Ovary (tissue), 9 donors: ENCODE data around the gene LKAAEAR1. TPM values are rescaled to one million over a fixed set of nuclear protein-coding genes. Genes with fewer than 3 reads are reported as not detected.

Experiments
- DNase-seq, 5 donors: peaks; one replicate each; pipeline ENCODE4 v3.0.0-alpha.2; 2019 to 2020
- H3K27ac ChIP-seq, 2 donors: fragments of 200-600 bp; one replicate each; pipeline versions ENCODE4 v1.5.1 to v1.8.0; 2019 to 2022
- H3K27me3 ChIP-seq: fragments of 200-600 bp; one replicate; pipeline ENCODE4 v1.8.0; 2022
- H3K36me3 ChIP-seq: fragments of 200-600 bp; sonication (generic); one replicate; pipeline ENCODE4 v1.5.1; 2019
- H3K4me1 ChIP-seq: one replicate; pipeline ENCODE4 v1.8.1; 2013; ENCODE audit warnings: mild to moderate bottlenecking, moderate library complexity; ENCODE audit not compliant: insufficient read depth
- H3K4me3 ChIP-seq: fragments of 200-600 bp; sonication (generic); one replicate; pipeline ENCODE4 v1.5.1; 2017
- H3K9me3 ChIP-seq, 2 donors: fragments of 200-600 bp in 1 of 2; sonication (generic) in 1 of 2; one replicate each; pipeline versions ENCODE4 v1.5.1 to v1.8.1; 2013 to 2019; ENCODE audit warnings: mild to moderate bottlenecking in 1 of 2, moderate library complexity in 1 of 2
- EP300 ChIP-seq: sonication (generic); formaldehyde crosslinking; IDR thresholded peaks from one replicate; pipeline ENCODE4 v1.6.1; 2017; ENCODE audit warnings: antibody characterized with exemption
- POLR2A ChIP-seq: fragments of 450-650 bp; IDR thresholded peaks from one replicate; pipeline ENCODE4 v1.6.1; 2017; ENCODE audit warnings: antibody characterized with exemption, mild to moderate bottlenecking, moderate library complexity
- WGBS, 3 donors: extraction: QIAGEN DNeasy Blood & Tissue Kit in 1 of 3; methylation state at CpG; one replicate each; pipeline versions ENCODE4 v1.1.5 to v1.1.7; 2013 to 2017; 5-methylcytosine and 5-hydroxymethylcytosine counted together
- intact Hi-C, 4 donors: fragments of 100-400 bp; cut with DNase I; formaldehyde crosslinking; loops; one replicate each; pipeline versions ENCODE4 v1.11.0 to v1.15.1; 2022 to 2023
- polyA plus RNA-seq, 2 donors: library from polyadenylated mRNA; stranded (reverse); fragments of 200-250 nt in 1 of 2; fragments of 350-450 nt in 1 of 2; fragmentation: Illumina TruSeq in 1 of 2; extraction: RNeasy Lipid Tissue Mini Kit (QIAGEN cat#74804) in 1 of 2; gene quantifications; one replicate each; pipeline ENCODE4 v1.2.3, GENCODE V29; 2013 to 2014
- total RNA-seq, 7 donors: library from RNA; depleted of rRNA in 2 of 7; stranded (reverse); fragments of >200 nt in 2 of 7; fragmentation: NEBNext Ultra II Directional in 3 of 7; extraction: Animal tissue kit (Norgen Biotek cat#: 25700) in 3 of 7; gene quantifications; one replicate each; pipeline versions ENCODE4 v1.1.0 to v1.2.4, GENCODE V29; 2016 to 2023
- TF ChIP-seq, protein P1 (sequence below), 3 donors: fragments of 450-650 bp in 2 of 3; fragments of 200-600 bp in 1 of 3; IDR thresholded peaks; one replicate each; pipeline versions ENCODE4 v1.5.1 to v1.8.0; 2016 to 2022; ENCODE audit warnings: antibody characterized with exemption in 3 of 3, mild to moderate bottlenecking in 1 of 3
- donor health status: DM: no; HTN: no; CAD: no; lungs with moderate emphysema.
- donor health status: DM: no; HTN: no; CAD: no.
- donor health status: Bipolar disorder and iron deficiency.
- donor health status: DM: yes; HTN: yes; CAD: no.
- donor health status: DM: no; HTN: no; CAD: no.
- donor health status: DM: yes; HTN: yes; CAD: no.

Gene LKAAEAR1
- total and polyA plus RNA-seq, 9 donors = 10.5 TPM; not detected in 8

GRCh38 chr20:64037199-64037497, 47.0 kb downstream of the LKAAEAR1 start:
- Histone ChIP-seq H3K4me3 (no peak overlapping the region), H3K36me3 (no peaks in the 10 kb centered on the region), H3K4me1 (peaks cover 5% of the 10 kb centered on the region), H3K27me3 (peaks cover 2% of the 10 kb centered on the region), H3K9me3 (no peaks in the 10 kb centered on the region), H3K27ac (no peak overlapping the region)
- 65 to 79% (median 65%) methylated on average over 3 of the region's 3 CpGs for WGBS, 3 donors
- TF ChIP-seq, protein P1, sequence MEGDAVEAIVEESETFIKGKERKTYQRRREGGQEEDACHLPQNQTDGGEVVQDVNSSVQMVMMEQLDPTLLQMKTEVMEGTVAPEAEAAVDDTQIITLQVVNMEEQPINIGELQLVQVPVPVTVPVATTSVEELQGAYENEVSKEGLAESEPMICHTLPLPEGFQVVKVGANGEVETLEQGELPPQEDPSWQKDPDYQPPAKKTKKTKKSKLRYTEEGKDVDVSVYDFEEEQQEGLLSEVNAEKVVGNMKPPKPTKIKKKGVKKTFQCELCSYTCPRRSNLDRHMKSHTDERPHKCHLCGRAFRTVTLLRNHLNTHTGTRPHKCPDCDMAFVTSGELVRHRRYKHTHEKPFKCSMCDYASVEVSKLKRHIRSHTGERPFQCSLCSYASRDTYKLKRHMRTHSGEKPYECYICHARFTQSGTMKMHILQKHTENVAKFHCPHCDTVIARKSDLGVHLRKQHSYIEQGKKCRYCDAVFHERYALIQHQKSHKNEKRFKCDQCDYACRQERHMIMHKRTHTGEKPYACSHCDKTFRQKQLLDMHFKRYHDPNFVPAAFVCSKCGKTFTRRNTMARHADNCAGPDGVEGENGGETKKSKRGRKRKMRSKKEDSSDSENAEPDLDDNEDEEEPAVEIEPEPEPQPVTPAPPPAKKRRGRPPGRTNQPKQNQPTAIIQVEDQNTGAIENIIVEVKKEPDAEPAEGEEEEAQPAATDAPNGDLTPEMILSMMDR (IDR thresholded peaks at IDR 0.05) = no peak
- TF ChIP-seq POLR2A = no peak
- TF ChIP-seq EP300 = no peak
- no peak for DNase-seq
- intact Hi-C loops = loop anchor here in 1 of 4 donors (10.0 kb wide), 1 partner anchor 78 kb away; no protein-coding TSS in a partner anchor

DNA sequence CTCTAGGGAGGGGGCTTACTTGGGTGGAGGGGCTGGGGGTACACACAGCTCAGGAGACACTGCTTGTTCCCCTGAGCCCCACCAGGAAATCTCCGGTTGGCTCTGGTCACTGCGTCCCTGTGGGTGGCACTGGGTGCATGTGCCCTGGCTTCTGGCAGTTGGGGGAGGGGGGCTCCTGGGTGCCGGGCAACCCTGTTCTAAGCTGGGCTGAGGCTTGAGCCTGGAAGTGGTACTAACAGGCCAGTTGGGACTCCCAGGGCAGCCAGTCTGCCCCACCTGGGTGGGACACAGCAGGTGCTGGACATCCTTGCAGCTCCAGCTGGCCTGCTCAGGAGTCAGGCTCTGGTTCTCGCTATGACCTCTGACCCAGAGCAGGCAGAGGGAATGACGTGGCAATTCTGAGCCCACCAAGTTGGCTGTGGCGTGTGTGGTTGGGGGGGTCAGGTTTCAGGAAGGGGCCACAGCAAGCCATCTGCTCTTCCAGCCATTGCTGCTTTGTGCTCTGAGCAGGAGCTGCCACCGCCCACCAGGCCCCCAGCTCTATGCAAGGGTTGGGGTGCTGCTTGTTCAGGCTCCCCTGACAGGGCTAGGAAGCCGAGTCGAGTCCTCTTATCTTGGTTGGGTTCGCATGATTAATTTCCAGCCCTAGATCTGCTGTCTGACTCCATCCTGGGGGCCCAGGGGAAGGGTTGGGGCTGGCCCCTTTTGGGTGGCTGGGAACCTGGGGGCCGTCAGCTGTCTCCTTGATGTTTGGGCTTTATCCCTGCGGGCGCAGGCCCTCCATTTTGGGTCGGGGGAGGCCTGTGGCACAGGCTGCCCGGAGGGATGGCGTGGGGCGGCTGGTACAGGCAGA, 47.6 kb downstream of the LKAAEAR1 start:
- no peak for TF ChIP-seq EP300
- TF ChIP-seq, protein P1 (IDR thresholded peaks at IDR 0.05) = no peak
- TF ChIP-seq POLR2A = no peak
- intact Hi-C loops = loop anchor here in 1 of 4 donors (10.0 kb wide), 1 partner anchor 78 kb away; no protein-coding TSS in a partner anchor
- DNase-seq = no peak
- WGBS, 3 donors = 56 to 61% (median 57%) methylated on average over 16 to 17 of the region's 17 CpGs
- Histone ChIP-seq H3K36me3 (no peaks in the 10 kb centered on the region), H3K4me3 (no peak overlapping the region), H3K4me1 (peaks cover 5% of the 10 kb centered on the region), H3K27ac (no peak overlapping the region), H3K9me3 (no peaks in the 10 kb centered on the region), H3K27me3 (peaks cover 2% of the 10 kb centered on the region)

DNA sequence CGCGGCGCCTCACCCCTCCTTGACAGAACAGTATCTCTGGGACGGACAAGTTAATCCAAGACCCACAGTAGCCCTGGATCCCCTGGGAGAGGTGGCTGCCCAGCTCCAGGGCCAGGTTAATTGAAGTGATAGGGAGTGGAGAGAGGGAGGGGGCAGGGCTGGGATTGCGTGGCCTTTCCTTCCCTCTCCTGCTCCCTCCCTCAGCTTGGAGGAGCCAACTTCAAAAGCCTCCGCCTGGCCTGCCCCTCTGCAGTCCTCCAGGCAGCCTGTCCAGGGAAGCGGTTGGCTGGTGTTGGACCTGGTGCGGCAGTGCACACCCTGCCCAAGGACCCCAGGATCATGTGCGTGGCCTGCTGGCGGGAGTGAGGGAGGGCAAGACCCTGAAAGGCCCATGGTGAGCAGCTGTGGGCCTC, 48.3 kb downstream of the LKAAEAR1 start, which contains the start of gene C20orf204:
C20orf204 (plus strand) TSS at position 250 of the 413 bp plus-strand sequence; CDS start at position 392, 142 bp downstream.
- TF ChIP-seq POLR2A = no peak
- no peak for TF ChIP-seq EP300
- TF ChIP-seq, protein P1 (IDR thresholded peaks at IDR 0.05) = no peak
- WGBS, 3 donors = 62 to 73% (median 66%) methylated on average over 10 of the region's 10 CpGs
- peaks cover 2% of the 10 kb centered on the region for H3K27me3 ChIP-seq
- H3K4me1 ChIP-seq = peaks cover 5% of the 10 kb centered on the region
- no peak for DNase-seq
- H3K27ac ChIP-seq = no peak within 1 kb of the TSS
- H3K9me3 ChIP-seq = no peaks in the 10 kb centered on the region
- no peaks in the 10 kb centered on the region for H3K36me3 ChIP-seq
- intact Hi-C loops = loop anchor here in 1 of 4 donors (10.0 kb wide), 1 partner anchor 79 kb away; no protein-coding TSS in a partner anchor
- no peak within 1 kb of the TSS for H3K4me3 ChIP-seq

DNA sequence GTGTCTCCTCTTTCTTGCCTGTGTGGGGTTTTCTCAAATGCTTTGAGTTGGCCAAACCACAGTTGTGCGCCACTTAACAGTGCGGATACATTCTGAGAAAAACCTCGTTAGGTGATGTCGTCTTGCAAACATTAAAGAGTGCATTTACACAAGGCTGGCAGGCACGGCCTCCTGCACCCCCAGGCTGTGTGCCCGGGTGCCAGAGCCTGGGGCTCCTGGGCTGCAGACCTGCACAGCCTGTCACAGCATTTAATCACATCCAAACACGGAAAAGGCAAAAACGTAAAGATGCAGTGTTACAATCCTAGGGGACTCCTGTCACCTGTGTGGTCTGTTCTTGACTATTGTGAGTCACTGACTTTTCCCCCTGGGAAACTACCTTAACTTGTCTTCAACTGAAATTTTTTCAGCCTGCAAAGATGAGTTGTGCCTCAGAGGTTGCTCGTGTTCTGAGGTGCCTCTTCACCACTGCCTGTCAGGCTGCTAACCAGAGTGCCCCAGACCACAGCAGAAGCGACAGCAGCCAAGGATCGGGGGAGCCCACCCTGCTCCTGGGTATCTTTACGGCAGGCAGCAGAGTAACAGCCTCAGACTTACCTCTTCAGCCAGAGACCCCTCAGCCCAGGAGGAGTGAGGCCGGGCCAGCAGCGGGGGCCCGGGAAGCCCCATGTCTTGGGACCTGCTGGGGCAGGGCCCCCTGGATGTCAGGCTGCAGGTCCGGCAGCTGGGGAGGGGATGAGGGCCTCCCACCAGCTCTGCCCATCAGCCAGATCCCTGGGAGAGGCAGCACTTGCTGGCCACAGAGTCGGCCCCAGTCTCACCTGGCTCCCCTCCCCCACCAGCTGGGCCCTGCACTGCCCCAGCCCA, 48.9 kb downstream of the LKAAEAR1 start:
- TF ChIP-seq EP300 (no peak), POLR2A (no peak)
- TF ChIP-seq, protein P1 (IDR thresholded peaks at IDR 0.05) = no peak
- DNase-seq = no peak
- 81 to 86% (median 84%) methylated on average over 17 of the region's 17 CpGs for WGBS, 3 donors
- H3K27me3 ChIP-seq = no peaks in the 10 kb centered on the region
- no peak overlapping the region for H3K4me3 ChIP-seq
- H3K36me3 ChIP-seq = no peaks in the 10 kb centered on the region
- peaks cover 5% of the 10 kb centered on the region for H3K4me1 ChIP-seq
- intact Hi-C loops = loop anchor here in 1 of 4 donors (10.0 kb wide), 1 partner anchor 80 kb away; no protein-coding TSS in a partner anchor
- H3K9me3 ChIP-seq = no peaks in the 10 kb centered on the region
- no peak overlapping the region for H3K27ac ChIP-seq
